HCT116 (cell line): Measurements from ENCODE around the gene ADCY2. TPM values are rescaled to one million over a fixed set of nuclear protein-coding genes. Genes with fewer than 3 reads are reported as not detected.

Source experiments
- ATAC-seq: fragments of 200-7000 bp; cut with Tn5 transposase; 2 replicates; pipeline ENCODE4 v1.9.1; 2020; ENCODE audit warnings: mild to moderate bottlenecking, moderate library complexity
- BruUV-seq: library from RNA; stranded (reverse); fragments of 400-500 nt; replicated peaks from 2 replicates; lab custom pipeline; 2021; lab: Mats Ljungman, UMichigan
- CTCF ChIA-PET: fragments of 300-600 bp; sonication (Branson Sonifier 250); formaldehyde crosslinking; loops from one replicate; lab custom pipeline; 2021; ENCODE audit warnings: antibody characterized with exemption; lab: Charles Lee
- POLR2A ChIA-PET: fragments of 300-600, 350-600 bp; sonication (Branson Sonifier 250); formaldehyde crosslinking; loops from one replicate; lab custom pipeline; 2021; ENCODE audit warnings: antibody characterized with exemption; lab: Charles Lee
- RAD21 ChIA-PET, 2 experiments: fragments of 300-600 bp; sonication (Branson Sonifier 250); formaldehyde crosslinking; loops; one replicate each; lab custom pipeline; 2023; ENCODE audit warnings: low total read pairs in 2 of 2; ENCODE audit not compliant: uncharacterized antibody in 2 of 2, unreplicated experiment in 2 of 2, low non-redundant PET in 1 of 2; lab: Charles Lee
- DNase-seq: peaks from one replicate; pipeline ENCODE4 v3.0.0-alpha.2; 2010; ENCODE audit warnings: low read depth, low spot score
- H2AFZ ChIP-seq: fragments of 200-600 bp; shearing (Covaris generic), sonication (generic); 2 replicates; pipeline ENCODE4 v1.6.1; 2017; ENCODE audit warnings: low read depth, mixed run types, mixed read lengths, antibody characterized with exemption, low read length; ENCODE audit not compliant: poor library complexity, severe bottlenecking
- H3K27ac ChIP-seq: 2 replicates; pipeline ENCODE4 v1.5.1; 2012; ENCODE audit warnings: low read depth, low read length
- H3K27me3 ChIP-seq: fragments of 200-600 bp; sonication (generic); 2 replicates; pipeline ENCODE4 v1.6.1; 2016; ENCODE audit warnings: mixed run types, low read length, mixed read lengths; ENCODE audit not compliant: insufficient read depth
- H3K36me3 ChIP-seq, 2 experiments: fragments of 200-500 bp in 1 of 2; fragments of 200-600 bp in 1 of 2; sonication (Bioruptor generic) in 1 of 2; sonication (generic) in 1 of 2; 2 replicates each; pipeline versions ENCODE4 v1.5.1 to v1.6.1; 2014 to 2016; ENCODE audit warnings: low read length in 2 of 2, inconsistent platforms in 1 of 2, mixed read lengths in 1 of 2, mixed run types in 1 of 2; ENCODE audit not compliant: insufficient read depth in 2 of 2, control insufficient read depth in 1 of 2
- H3K4me1 ChIP-seq, 2 experiments: fragments of 200-600 bp in 1 of 2; sonication (generic) in 1 of 2; 2 replicates each; pipeline versions ENCODE4 v1.5.1 to v1.6.1; 2012 to 2017; ENCODE audit warnings: low read length in 2 of 2, inconsistent platforms in 1 of 2, mild to moderate bottlenecking in 1 of 2, mixed read lengths in 1 of 2, mixed run types in 1 of 2, moderate library complexity in 1 of 2; ENCODE audit not compliant: insufficient read depth in 2 of 2, control insufficient read depth in 1 of 2
- H3K4me2 ChIP-seq: fragments of 200-600 bp; sonication (generic); 2 replicates; pipeline ENCODE4 v1.6.1; 2017; ENCODE audit warnings: mixed run types, low read length, mixed read lengths
- H3K4me3 ChIP-seq, 2 experiments: fragments of 200-600 bp in 1 of 2; sonication (generic) in 1 of 2; replicated peaks in 1 of 2; 2 replicates each; pipeline ENCODE4 v1.5.1; 2011 to 2016; ENCODE audit warnings: low read length in 2 of 2, control low read depth in 1 of 2, low read depth in 1 of 2, mild to moderate bottlenecking in 1 of 2, mixed read lengths in 1 of 2, mixed run types in 1 of 2
- H3K79me2 ChIP-seq: fragments of 200-600 bp; sonication (generic); 2 replicates; pipeline ENCODE4 v1.6.1; 2017; ENCODE audit warnings: mild to moderate bottlenecking, mixed run types, low read length, moderate library complexity, mixed read lengths; ENCODE audit not compliant: insufficient read depth
- H3K9ac ChIP-seq: fragments of 200-600 bp; sonication (generic); 2 replicates; pipeline ENCODE4 v1.6.1; 2016; ENCODE audit warnings: low read length, mixed read lengths
- H3K9me2 ChIP-seq: fragments of 200-600 bp; sonication (generic), shearing (Covaris generic); 2 replicates; pipeline ENCODE4 v1.6.1; 2017; ENCODE audit warnings: mixed run types, mild to moderate bottlenecking, moderate library complexity; ENCODE audit not compliant: insufficient read depth
- H3K9me3 ChIP-seq, 2 experiments: fragments of 200-500 bp in 1 of 2; fragments of 200-600 bp in 1 of 2; sonication (Bioruptor generic) in 1 of 2; sonication (generic) in 1 of 2; 2 replicates each; pipeline ENCODE4 v1.6.1; 2014 to 2017; ENCODE audit warnings: low read length in 2 of 2, mixed read lengths in 2 of 2, inconsistent platforms in 1 of 2, low read depth in 1 of 2, mild to moderate bottlenecking in 1 of 2, mixed run types in 1 of 2, moderate library complexity in 1 of 2; ENCODE audit not compliant: control insufficient read depth in 1 of 2, insufficient read depth in 1 of 2
- H4K20me1 ChIP-seq: fragments of 200-600 bp; sonication (generic), shearing (Covaris generic); 2 replicates; pipeline ENCODE4 v1.6.1; 2017; ENCODE audit warnings: mixed run types, mild to moderate bottlenecking, moderate library complexity; ENCODE audit not compliant: insufficient read depth
- CBX3 ChIP-seq: IDR thresholded peaks from 2 replicates; pipeline ENCODE4 v1.6.1; 2012; ENCODE audit warnings: low read depth
- CEBPB ChIP-seq: IDR thresholded peaks from 2 replicates; pipeline ENCODE4 v1.6.1; 2012; ENCODE audit warnings: low read depth
- EGR1 ChIP-seq: IDR thresholded peaks from 2 replicates; pipeline ENCODE4 v1.6.1; 2012; ENCODE audit warnings: low read depth
- EZH2 ChIP-seq: fragments of 200-600 bp; sonication (generic); IDR thresholded peaks from 2 replicates; pipeline ENCODE4 v1.6.1; 2017; ENCODE audit warnings: antibody characterized with exemption, mixed run types
- EZH2phosphoT487 ChIP-seq: fragments of 200-600 bp; IDR thresholded peaks from 2 replicates; pipeline ENCODE4 v1.6.1; 2018; ENCODE audit warnings: antibody characterized with exemption, borderline replicate concordance
- MAX ChIP-seq: IDR thresholded peaks from 2 replicates; pipeline ENCODE4 v1.6.1; 2012
- POLR2A ChIP-seq: IDR thresholded peaks from 2 replicates; pipeline ENCODE4 v1.7.0; 2011; ENCODE audit warnings: borderline replicate concordance; ENCODE audit not compliant: insufficient read depth, insufficient read length; ENCODE audit errors: extremely low read depth
- POLR2AphosphoS5 ChIP-seq: IDR thresholded peaks from 2 replicates; pipeline ENCODE4 v1.6.1; 2011; ENCODE audit warnings: mild to moderate bottlenecking, low read depth, low read length, moderate library complexity
- REST ChIP-seq: IDR thresholded peaks from 2 replicates; pipeline ENCODE4 v1.6.1; 2012; ENCODE audit warnings: low read depth
- SIN3A ChIP-seq: IDR thresholded peaks from 2 replicates; pipeline ENCODE4 v1.6.1; 2012; ENCODE audit warnings: low read depth
- SP1 ChIP-seq: IDR thresholded peaks from 2 replicates; pipeline ENCODE4 v1.6.1; 2012; ENCODE audit warnings: low read depth
- ZFX ChIP-seq: fragments of 450-650 bp; IDR thresholded peaks from 2 replicates; pipeline ENCODE4 v1.6.1; 2017
- ZNF274 ChIP-seq: fragments of 200-500 bp; sonication (Bioruptor generic); IDR thresholded peaks from 2 replicates; pipeline ENCODE4 v1.6.1; 2014; ENCODE audit warnings: mild to moderate bottlenecking, low read depth, low read length, inconsistent platforms
- intact Hi-C: fragments of 100-400 bp; cut with micrococcal nuclease; formaldehyde crosslinking; loops from 2 replicates; pipeline ENCODE4 v1.10.0; 2022
- total RNA-seq: library from RNA; stranded (reverse); gene quantifications from one replicate; pipeline ENCODE4 v1.2.1, GENCODE V29; 2021; ENCODE audit not compliant: unreplicated experiment
- TF ChIP-seq, protein P1 (sequence below), 3 experiments: fragments of 200-600 bp in 1 of 3; sonication (generic) in 1 of 3; IDR thresholded peaks in 2 of 3; conservative IDR thresholded peaks in 1 of 3; 2 replicates each; pipeline ENCODE4 v1.5.1; 2012 to 2017; ENCODE audit warnings: low read depth in 2 of 3, low read length in 2 of 3, antibody characterized with exemption in 1 of 3, borderline replicate concordance in 1 of 3, control low read depth in 1 of 3, mild to moderate bottlenecking in 1 of 3, mixed read lengths in 1 of 3, mixed run types in 1 of 3, moderate library complexity in 1 of 3; ENCODE audit not compliant: insufficient read depth in 1 of 3
- TF ChIP-seq, protein P2 (sequence below): IDR thresholded peaks from 2 replicates; pipeline ENCODE4 v1.6.1; 2012

The ADCY2 gene
- total RNA-seq, 1 experiment from 2014 or later = 0.15 TPM

DNA sequence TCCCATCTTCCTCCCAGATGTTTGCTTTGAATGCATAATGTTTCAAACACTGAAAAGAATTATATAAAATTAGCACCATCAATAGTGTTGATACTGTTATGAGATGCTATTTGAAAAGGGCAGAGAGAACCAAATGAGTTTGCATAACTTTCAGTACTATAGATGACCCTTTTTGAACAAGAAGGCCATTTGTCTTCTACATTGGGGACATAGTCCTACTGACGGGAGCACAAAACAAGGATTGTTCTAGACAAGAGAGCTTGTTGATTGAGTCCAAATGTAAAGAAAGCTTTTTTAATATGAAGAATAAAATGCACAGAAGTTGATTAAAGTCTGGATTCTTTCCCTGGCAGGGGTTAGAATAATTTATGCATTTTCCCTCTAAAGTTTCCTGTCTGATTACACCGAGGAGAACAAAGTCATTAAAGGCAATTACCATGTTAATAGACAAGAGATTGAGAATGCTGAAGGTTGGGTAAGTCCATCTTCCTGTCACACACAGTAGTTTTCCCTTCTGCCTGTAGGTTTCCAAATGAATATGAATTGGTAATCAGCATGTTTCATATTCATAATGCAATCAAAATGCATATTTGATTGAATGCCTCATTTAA lies 32.8 kb upstream of the ADCY2 start:
- Histone ChIP-seq H3K4me3 (no peak overlapping the region), H3K27ac (no peak overlapping the region), H3K4me2 (no peak overlapping the region), H3K79me2 (no peaks in the 10 kb centered on the region), H2AFZ (no peak overlapping the region), H3K9ac (no peak overlapping the region), H3K9me2 (no peaks in the 10 kb centered on the region), H3K36me3 (no peaks in the 10 kb centered on the region), H3K9me3 (peaks cover 6 to 23% of the 10 kb centered on the region in 2 experiments; a peak in 2 of 4 replicates), H3K27me3 (no peaks in the 10 kb centered on the region), H4K20me1 (no peaks in the 10 kb centered on the region), H3K4me1 (no peaks in the 10 kb centered on the region)
- ATAC-seq (no peak), DNase-seq (no peak)
- ChIA-PET RAD21 (no interaction called here), CTCF (no interaction called here), POLR2A (no interaction called here)
- intact Hi-C loops = no loop called here
- TF ChIP-seq SP1 (no peak), SIN3A (no peak), ZFX (no peak), EGR1 (no peak)
- TF ChIP-seq, protein P1, sequence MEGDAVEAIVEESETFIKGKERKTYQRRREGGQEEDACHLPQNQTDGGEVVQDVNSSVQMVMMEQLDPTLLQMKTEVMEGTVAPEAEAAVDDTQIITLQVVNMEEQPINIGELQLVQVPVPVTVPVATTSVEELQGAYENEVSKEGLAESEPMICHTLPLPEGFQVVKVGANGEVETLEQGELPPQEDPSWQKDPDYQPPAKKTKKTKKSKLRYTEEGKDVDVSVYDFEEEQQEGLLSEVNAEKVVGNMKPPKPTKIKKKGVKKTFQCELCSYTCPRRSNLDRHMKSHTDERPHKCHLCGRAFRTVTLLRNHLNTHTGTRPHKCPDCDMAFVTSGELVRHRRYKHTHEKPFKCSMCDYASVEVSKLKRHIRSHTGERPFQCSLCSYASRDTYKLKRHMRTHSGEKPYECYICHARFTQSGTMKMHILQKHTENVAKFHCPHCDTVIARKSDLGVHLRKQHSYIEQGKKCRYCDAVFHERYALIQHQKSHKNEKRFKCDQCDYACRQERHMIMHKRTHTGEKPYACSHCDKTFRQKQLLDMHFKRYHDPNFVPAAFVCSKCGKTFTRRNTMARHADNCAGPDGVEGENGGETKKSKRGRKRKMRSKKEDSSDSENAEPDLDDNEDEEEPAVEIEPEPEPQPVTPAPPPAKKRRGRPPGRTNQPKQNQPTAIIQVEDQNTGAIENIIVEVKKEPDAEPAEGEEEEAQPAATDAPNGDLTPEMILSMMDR (IDR thresholded peaks at IDR 0.05 in 2 of 3, conservative IDR thresholded peaks at IDR 0.05 in 1 of 3; ENCODE audit: borderline replicate concordance in 1 of 3, insufficient read depth in 1 of 3, low read depth in 2 of 3, low read length in 2 of 3) = no peak
- BruUV-seq = no TSS peak

DNA sequence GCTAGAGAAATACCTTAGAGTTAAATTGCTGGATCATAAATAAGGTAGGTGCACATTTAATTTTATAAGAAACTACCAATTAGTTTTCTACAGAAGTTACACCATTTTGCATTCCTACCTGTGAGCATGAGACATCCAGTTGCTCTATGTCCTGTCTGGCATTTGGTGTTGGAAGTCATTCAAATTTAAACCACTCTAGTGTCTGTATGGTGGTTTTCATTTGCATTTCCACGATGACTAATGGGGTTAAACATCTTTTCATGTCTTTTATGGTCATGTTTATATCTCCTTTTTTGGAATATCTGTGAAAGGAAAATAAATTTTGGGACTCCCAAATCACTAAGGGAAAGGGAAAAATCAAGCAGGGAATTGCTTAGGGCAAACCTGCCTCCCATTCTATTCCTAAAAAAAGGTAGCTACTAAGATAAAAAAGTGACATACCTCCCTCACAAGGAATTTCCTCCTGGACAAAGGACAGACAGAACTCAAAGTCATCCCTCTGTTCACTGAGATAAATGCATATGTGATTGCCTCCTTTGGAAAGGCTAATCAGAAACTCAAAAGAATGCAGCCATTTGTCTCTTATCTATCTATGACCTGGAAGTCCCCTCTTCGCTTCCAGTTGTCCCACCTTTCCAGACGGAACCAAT lies 31.6 kb upstream of the ADCY2 start:
- Histone ChIP-seq H3K4me2 (no peak overlapping the region), H4K20me1 (no peaks in the 10 kb centered on the region), H2AFZ (no peak overlapping the region), H3K27me3 (no peaks in the 10 kb centered on the region), H3K4me1 (no peaks in the 10 kb centered on the region), H3K79me2 (no peaks in the 10 kb centered on the region), H3K9ac (no peak overlapping the region), H3K36me3 (no peaks in the 10 kb centered on the region), H3K9me3 (peaks cover 6 to 33% of the 10 kb centered on the region in 2 experiments; a peak in 2 of 4 replicates), H3K27ac (no peak overlapping the region), H3K4me3 (no peak overlapping the region), H3K9me2 (no peaks in the 10 kb centered on the region)
- POLR2A ChIA-PET = no interaction called here
- RAD21 ChIA-PET = no interaction called here
- DNase-seq = no peak
- intact Hi-C loops = no loop called here
- no peak for ATAC-seq
- CTCF ChIA-PET = no interaction called here
- BruUV-seq = no TSS peak
- no peak for TF ChIP-seq MAX
- TF ChIP-seq CBX3 = no peak
- TF ChIP-seq EZH2phosphoT487 = no peak
- TF ChIP-seq EZH2 = no peak
- TF ChIP-seq REST = no peak
- TF ChIP-seq, protein P2, sequence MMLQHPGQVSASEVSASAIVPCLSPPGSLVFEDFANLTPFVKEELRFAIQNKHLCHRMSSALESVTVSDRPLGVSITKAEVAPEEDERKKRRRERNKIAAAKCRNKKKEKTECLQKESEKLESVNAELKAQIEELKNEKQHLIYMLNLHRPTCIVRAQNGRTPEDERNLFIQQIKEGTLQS = no peak
- TF ChIP-seq CEBPB = no peak
- no peak for TF ChIP-seq ZNF274
- no peak for TF ChIP-seq POLR2AphosphoS5
- no peak for TF ChIP-seq POLR2A
- no peak for TF ChIP-seq EGR1
